Neural cell (in vitro differentiated cells): ENCODE measurements around the gene EFNA4. TPM values are rescaled to one million over a fixed set of nuclear protein-coding genes. Genes with fewer than 3 reads are reported as not detected.

ENCODE experiments used
- H2AFZ ChIP-seq: fragments of 200-600, 300-800 bp; sonication (generic), shearing (Covaris generic); 2 replicates; pipeline ENCODE4 v1.6.0; 2014; ENCODE audit warnings: low read depth, mild to moderate bottlenecking, antibody characterized with exemption, low read length, moderate library complexity
- H3F3A ChIP-seq: fragments of 200-600 bp; shearing (Covaris generic); 2 replicates; pipeline ENCODE4 v1.6.1; 2016; ENCODE audit warnings: mild to moderate bottlenecking, moderate library complexity, mixed read lengths, antibody characterized with exemption, low read length; ENCODE audit not compliant: insufficient read depth, poor library complexity, severe bottlenecking
- H3K27ac ChIP-seq: fragments of 200-600, 300-800 bp; sonication (generic), shearing (Covaris generic); 2 replicates; pipeline ENCODE4 v1.5.1; 2014; ENCODE audit warnings: mild to moderate bottlenecking, low read length, moderate library complexity
- H3K27me3 ChIP-seq: fragments of 300-800, 200-600 bp; sonication (generic), shearing (Covaris generic); 2 replicates; pipeline ENCODE4 v1.6.0; 2014; ENCODE audit warnings: mild to moderate bottlenecking, low read depth, low read length, moderate library complexity; ENCODE audit not compliant: insufficient read depth
- H3K36me3 ChIP-seq: fragments of 300-800, 200-600 bp; sonication (generic), shearing (Covaris generic); 2 replicates; pipeline ENCODE4 v1.5.1; 2014; ENCODE audit warnings: mild to moderate bottlenecking, antibody characterized with exemption, low read length, moderate library complexity; ENCODE audit not compliant: insufficient read depth
- H3K4me2 ChIP-seq: fragments of 300-800, 200-600 bp; sonication (generic), shearing (Covaris generic); 2 replicates; pipeline ENCODE4 v1.6.0; 2014; ENCODE audit warnings: mild to moderate bottlenecking, low read length
- H3K4me3 ChIP-seq: fragments of 300-800, 200-600 bp; sonication (generic), shearing (Covaris generic); 2 replicates; pipeline ENCODE4 v1.5.1; 2014; ENCODE audit warnings: mild to moderate bottlenecking, low read length, moderate library complexity
- H3K79me2 ChIP-seq: fragments of 200-600 bp; shearing (Covaris generic); replicated peaks from 2 replicates; pipeline ENCODE4 v1.6.0; 2014; ENCODE audit warnings: mild to moderate bottlenecking, low read length, moderate library complexity; ENCODE audit not compliant: insufficient read depth
- H3K9ac ChIP-seq: fragments of 300-800, 200-600 bp; sonication (generic), shearing (Covaris generic); 2 replicates; pipeline ENCODE4 v1.6.1; 2016; ENCODE audit warnings: mild to moderate bottlenecking, low read length, mixed read lengths
- H3K9me2 ChIP-seq: fragments of 200-600 bp; shearing (Covaris generic); 2 replicates; pipeline ENCODE4 v1.6.1; 2016; ENCODE audit warnings: mild to moderate bottlenecking, low read length, mixed read lengths; ENCODE audit not compliant: insufficient read depth
- H3K9me3 ChIP-seq: fragments of 200-600, 300-800 bp; sonication (generic), shearing (Covaris generic); 2 replicates; pipeline ENCODE4 v1.6.1; 2016; ENCODE audit warnings: mild to moderate bottlenecking, mixed run types, low read length, moderate library complexity, mixed read lengths
- H4K20me1 ChIP-seq: fragments of 200-600 bp; shearing (Covaris generic); 2 replicates; pipeline ENCODE4 v1.6.1; 2016; ENCODE audit warnings: mild to moderate bottlenecking, mixed run types; ENCODE audit not compliant: insufficient read depth
- CTCF ChIP-seq: fragments of 450-650 bp; IDR thresholded peaks from 2 replicates; pipeline ENCODE4 v1.5.1; 2014; ENCODE audit warnings: antibody characterized with exemption, mild to moderate bottlenecking, moderate library complexity; ENCODE audit not compliant: poor library complexity, severe bottlenecking
- EP300 ChIP-seq: fragments of 450-650 bp; conservative IDR thresholded peaks from 2 replicates; pipeline ENCODE4 v1.6.1; 2014; ENCODE audit warnings: antibody characterized with exemption, mild to moderate bottlenecking, moderate library complexity; ENCODE audit not compliant: poor library complexity, severe bottlenecking
- EZH2 ChIP-seq: fragments of 200-600, 300-800 bp; shearing (Covaris generic), sonication (generic); IDR thresholded peaks from 2 replicates; pipeline ENCODE4 v1.6.1; 2014; ENCODE audit warnings: antibody characterized with exemption, low read length, borderline replicate concordance, mild to moderate bottlenecking; ENCODE audit not compliant: insufficient read depth, poor library complexity, severe bottlenecking
- MXI1 ChIP-seq: fragments of 450-650 bp; conservative IDR thresholded peaks from 2 replicates; pipeline ENCODE4 v1.6.1; 2014; ENCODE audit warnings: antibody characterized with exemption, mild to moderate bottlenecking; ENCODE audit not compliant: poor library complexity, severe bottlenecking
- POLR2AphosphoS5 ChIP-seq: IDR thresholded peaks from 2 replicates; pipeline ENCODE4 v1.6.1; 2012
- RAD21 ChIP-seq: fragments of 450-650 bp; conservative IDR thresholded peaks from 2 replicates; pipeline ENCODE4 v1.6.1; 2014; ENCODE audit warnings: antibody characterized with exemption, mild to moderate bottlenecking, moderate library complexity
- SMC3 ChIP-seq: fragments of 450-650 bp; conservative IDR thresholded peaks from 2 replicates; pipeline ENCODE4 v1.6.1; 2014; ENCODE audit warnings: antibody characterized with exemption, mild to moderate bottlenecking, moderate library complexity; ENCODE audit not compliant: poor library complexity
- TAF1 ChIP-seq: IDR thresholded peaks from 2 replicates; pipeline ENCODE4 v1.6.1; 2012; ENCODE audit warnings: low read depth
- polyA minus RNA-seq: library from RNA; depleted of rRNA, polyadenylated mRNA; stranded (reverse); fragments of >200 nt; gene quantifications from 2 replicates; pipeline ENCODE4 v1.2.3, GENCODE V29; 2014
- polyA plus RNA-seq: library from polyadenylated mRNA; depleted of rRNA; stranded (reverse); fragments of >200 nt; gene quantifications from 2 replicates; pipeline ENCODE4 v1.2.3, GENCODE V29; 2014
- TF ChIP-seq, protein P1 (sequence below): IDR thresholded peaks from 2 replicates; pipeline ENCODE4 v1.6.1; 2012; ENCODE audit warnings: borderline replicate concordance

Gene EFNA4, protein sequence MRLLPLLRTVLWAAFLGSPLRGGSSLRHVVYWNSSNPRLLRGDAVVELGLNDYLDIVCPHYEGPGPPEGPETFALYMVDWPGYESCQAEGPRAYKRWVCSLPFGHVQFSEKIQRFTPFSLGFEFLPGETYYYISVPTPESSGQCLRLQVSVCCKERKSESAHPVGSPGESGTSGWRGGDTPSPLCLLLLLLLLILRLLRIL
- polyA plus RNA-seq (0.64 and 1.2 TPM in 2 replicates), polyA minus RNA-seq (0.81 TPM in 1 of 2 replicates, not detected in the other)

DNA sequence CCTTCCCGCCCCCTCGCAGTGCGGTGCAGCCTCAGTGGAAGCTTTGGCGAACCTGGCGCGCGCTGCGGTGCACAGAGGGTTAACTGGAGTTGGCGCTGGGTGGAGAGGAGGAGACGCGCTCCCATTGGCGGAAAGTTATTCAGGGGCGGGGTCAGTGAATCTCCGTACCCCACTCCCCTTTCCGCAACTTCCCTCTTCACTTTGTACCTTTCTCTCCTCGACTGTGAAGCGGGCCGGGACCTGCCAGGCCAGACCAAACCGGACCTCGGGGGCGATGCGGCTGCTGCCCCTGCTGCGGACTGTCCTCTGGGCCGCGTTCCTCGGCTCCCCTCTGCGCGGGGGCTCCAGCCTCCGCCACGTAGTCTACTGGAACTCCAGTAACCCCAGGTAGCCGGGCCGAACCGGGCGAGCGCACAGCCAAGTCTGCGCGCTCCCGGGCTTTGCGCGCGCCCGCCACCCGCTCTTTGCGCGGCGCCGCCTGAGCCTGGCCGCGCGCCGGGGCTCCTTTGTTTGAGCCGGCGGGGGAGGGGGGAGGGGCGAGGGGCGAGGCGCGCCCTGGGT lies at the start of gene EFNA4:
TSS of gene EFNA4 (plus strand) at position 191 of the 561 bp plus-strand sequence. CDS start at position 275, 84 bp downstream.
- Histone ChIP-seq H3K4me2 (peak within 1 kb of the TSS; percentile 84), H3K9ac (peak within 1 kb of the TSS; percentile 60), H3F3A (no peaks in the 10 kb centered on the region), H3K79me2 (peaks cover 8% of the 10 kb centered on the region), H3K27me3 (no peaks in the 10 kb centered on the region), H4K20me1 (no peaks in the 10 kb centered on the region), H3K36me3 (no peaks in the 10 kb centered on the region), H3K4me3 (peak within 1 kb of the TSS; percentile 72), H2AFZ (no peak within 1 kb of the TSS), H3K9me2 (no peaks in the 10 kb centered on the region), H3K27ac (no peak within 1 kb of the TSS), H3K9me3 (no peaks in the 10 kb centered on the region)
- TF ChIP-seq, protein P1, sequence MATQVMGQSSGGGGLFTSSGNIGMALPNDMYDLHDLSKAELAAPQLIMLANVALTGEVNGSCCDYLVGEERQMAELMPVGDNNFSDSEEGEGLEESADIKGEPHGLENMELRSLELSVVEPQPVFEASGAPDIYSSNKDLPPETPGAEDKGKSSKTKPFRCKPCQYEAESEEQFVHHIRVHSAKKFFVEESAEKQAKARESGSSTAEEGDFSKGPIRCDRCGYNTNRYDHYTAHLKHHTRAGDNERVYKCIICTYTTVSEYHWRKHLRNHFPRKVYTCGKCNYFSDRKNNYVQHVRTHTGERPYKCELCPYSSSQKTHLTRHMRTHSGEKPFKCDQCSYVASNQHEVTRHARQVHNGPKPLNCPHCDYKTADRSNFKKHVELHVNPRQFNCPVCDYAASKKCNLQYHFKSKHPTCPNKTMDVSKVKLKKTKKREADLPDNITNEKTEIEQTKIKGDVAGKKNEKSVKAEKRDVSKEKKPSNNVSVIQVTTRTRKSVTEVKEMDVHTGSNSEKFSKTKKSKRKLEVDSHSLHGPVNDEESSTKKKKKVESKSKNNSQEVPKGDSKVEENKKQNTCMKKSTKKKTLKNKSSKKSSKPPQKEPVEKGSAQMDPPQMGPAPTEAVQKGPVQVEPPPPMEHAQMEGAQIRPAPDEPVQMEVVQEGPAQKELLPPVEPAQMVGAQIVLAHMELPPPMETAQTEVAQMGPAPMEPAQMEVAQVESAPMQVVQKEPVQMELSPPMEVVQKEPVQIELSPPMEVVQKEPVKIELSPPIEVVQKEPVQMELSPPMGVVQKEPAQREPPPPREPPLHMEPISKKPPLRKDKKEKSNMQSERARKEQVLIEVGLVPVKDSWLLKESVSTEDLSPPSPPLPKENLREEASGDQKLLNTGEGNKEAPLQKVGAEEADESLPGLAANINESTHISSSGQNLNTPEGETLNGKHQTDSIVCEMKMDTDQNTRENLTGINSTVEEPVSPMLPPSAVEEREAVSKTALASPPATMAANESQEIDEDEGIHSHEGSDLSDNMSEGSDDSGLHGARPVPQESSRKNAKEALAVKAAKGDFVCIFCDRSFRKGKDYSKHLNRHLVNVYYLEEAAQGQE, result no peak
- no peak for TF ChIP-seq RAD21
- TF ChIP-seq CTCF, result no peak
- no peak for TF ChIP-seq POLR2AphosphoS5
- no peak for TF ChIP-seq MXI1
- no peak for TF ChIP-seq EZH2
- no peak for TF ChIP-seq SMC3
- no peak for TF ChIP-seq EP300
- TF ChIP-seq TAF1, result no peak

GRCh38 chr1:155014709-155015508 lies 48.6 kb upstream of the EFNA4 start:
- H3K9me2 ChIP-seq, result no peaks in the 10 kb centered on the region
- no peak overlapping the region for H2AFZ ChIP-seq
- H3K79me2 ChIP-seq, result no peaks in the 10 kb centered on the region
- no peak overlapping the region for H3K27ac ChIP-seq
- no peaks in the 10 kb centered on the region for H3K27me3 ChIP-seq
- no peak for TF ChIP-seq SMC3
- no peak for TF ChIP-seq POLR2AphosphoS5
- H4K20me1 ChIP-seq, result no peaks in the 10 kb centered on the region
- H3K36me3 ChIP-seq, result no peaks in the 10 kb centered on the region
- no peaks in the 10 kb centered on the region for H3F3A ChIP-seq
- no peak overlapping the region for H3K4me2 ChIP-seq
- H3K4me3 ChIP-seq, result no peak overlapping the region
- no peak overlapping the region for H3K9ac ChIP-seq
- H3K9me3 ChIP-seq, result no peaks in the 10 kb centered on the region
